NK-92 (cell line): ENCODE data around the gene RAD52.

ENCODE experiments used
- DNase-seq: peaks from one replicate; lab custom pipeline; 2025; ENCODE audit not compliant: unreplicated experiment; lab: John Stamatoyannopoulos, UW

The RAD52 gene

DNA sequence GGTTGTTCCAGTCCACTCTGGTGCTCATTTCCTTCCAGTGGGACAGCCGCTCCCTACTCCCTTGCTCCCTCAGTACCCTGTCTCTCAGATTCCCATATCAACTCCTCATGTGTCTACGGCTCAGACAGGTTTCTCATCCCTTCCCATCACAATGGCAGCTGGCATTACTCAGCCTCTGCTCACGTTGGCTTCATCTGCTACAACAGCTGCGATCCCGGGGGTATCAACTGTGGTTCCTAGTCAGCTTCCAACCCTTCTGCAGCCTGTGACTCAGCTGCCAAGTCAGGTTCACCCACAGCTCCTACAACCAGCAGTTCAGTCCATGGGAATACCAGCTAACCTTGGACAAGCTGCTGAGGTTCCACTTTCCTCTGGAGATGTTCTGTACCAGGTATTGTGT, 69.9 kb downstream of the RAD52 start:
- no peak for DNase-seq

DNA sequence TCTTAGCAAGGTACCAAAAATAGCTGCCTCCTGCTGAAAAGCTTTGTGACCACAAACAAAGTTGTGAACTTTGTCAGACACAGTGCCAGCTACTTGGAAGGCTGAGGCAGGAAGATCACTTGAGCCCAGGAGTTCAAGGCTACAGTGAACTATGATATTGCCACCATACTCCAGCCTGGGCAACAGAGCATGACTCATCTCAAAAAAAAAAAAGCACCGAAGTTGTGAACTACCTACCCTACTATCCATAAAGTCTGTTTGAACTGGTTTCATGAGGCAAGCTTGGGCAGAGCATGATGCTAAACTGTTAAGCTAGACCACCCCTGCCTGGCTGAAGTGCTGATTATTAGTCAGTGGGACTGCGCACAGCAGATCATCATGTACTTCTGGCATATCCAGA, 75.5 kb downstream of the RAD52 start:
- DNase-seq = no peak

DNA sequence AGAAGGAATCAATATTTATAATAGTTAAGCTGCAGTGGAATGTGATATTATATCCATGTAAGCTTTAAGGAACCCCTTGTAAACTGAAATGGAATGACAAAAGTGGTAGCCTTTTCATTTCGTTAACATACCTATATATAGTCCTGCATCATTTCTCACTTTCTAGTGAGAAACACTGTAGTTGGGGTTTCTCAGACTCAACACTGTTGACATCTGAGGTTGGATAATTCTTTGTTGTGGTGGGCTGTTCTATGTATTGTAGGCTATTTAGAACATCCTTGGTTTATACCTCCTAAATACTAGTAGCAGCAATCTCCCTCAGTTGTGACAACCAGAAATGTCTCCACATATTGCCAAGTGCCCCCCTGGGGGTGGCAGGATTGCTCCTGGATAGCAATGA, 79.1 kb downstream of the RAD52 start:
- no peak for DNase-seq

DNA sequence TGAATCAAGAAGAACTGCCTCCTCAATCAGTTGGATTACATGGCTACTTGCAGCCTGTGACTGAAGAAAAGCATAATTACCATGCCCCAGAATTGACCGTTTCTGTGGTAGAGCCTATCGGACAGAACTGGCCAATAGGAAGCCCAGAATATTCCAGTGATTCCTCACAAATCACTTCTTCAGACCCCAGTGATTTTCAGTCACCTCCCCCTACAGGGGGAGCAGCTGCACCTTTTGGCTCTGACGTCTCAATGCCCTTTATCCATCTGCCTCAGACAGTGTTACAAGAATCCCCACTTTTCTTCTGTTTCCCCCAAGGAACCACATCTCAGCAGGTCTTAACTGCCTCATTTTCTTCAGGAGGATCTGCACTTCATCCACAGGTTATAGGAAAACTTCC, 80.8 kb downstream of the RAD52 start:
- no peak for DNase-seq

DNA sequence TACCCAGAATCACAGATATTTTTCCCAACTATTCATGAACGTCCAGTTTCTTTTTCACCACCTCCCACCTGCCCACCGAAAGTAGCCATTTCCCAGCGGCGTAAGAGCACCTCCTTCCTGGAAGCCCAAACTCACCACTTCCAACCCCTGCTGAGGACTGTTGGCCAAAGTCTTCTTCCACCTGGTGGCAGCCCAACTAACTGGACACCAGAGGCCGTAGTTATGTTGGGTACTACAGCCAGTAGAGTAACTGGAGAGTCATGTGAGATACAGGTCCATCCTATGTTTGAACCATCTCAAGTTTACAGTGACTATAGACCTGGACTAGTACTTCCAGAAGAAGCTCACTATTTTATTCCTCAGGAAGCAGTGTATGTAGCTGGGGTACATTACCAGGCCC, 81.6 kb downstream of the RAD52 start:
- no peak for DNase-seq

DNA sequence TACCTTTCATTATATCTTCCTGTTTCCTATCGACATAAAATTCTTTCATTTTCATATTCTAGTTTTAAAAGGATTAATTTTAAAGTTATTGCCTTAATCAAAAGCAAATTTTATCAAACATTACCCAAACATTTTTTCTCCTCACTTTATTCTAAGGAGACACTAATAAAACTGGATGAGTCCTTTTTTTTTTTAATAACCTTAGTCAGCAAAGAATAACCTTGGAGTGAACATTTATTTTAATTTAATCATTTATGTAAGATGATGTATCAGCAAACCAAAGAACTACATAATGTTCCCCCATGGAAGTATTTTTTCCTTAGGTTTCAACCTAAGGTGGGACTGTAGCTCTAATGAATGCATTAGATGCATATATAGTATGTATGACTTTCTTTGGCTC, 83.9 kb downstream of the RAD52 start:
- DNase-seq = no peak

DNA sequence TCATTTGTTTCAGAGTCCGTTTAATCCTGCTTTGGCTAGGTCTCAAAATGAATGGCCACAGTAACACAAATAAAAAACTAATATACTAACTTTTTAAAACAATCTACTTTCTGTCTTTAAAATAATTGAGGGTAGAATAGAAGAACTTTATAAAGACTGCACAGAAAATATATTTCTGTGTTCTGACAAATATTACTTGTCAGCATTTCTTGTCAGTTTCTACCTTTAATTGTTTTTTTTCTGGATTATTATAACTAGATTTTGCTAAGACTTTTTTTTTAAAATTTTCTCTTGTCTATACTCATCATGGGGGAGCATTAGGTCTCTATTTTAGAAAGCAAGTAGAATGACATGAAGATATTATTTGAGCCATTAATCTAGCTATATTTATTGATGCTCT, 86.2 kb downstream of the RAD52 start:
- no peak for DNase-seq

DNA sequence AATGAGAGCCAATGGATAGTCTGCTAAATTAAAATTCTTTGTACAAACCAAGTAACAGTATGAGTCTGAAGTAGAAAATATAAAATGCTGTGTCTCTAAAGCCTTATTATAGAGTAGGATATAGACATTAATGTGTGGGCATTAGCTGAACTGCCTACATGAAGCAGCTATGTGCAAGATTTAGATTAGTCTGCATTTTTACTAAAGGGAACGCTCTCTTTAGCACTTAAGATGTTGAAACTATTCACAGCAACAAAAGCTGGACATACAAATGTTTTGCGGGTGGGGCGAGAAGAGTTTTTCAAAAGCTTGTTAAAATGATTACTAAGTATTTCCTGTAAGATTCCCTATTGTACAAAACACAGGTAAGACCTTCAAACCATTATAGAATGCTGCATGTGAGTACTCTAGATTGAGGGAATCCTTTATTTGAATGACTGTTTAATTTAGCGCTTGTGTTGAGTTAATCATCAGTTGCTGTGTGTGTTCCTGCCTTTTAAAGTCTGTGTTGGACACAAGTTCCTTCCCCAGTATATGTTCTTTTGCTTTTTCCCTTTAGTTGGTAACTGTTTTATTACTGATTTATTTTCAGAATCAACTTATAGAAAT, 87.1 kb downstream of the RAD52 start:
- DNase-seq = no peak
